Germinal center (tissue), 1 donor: ENCODE data around the gene XPNPEP2.

Experiments used
- DNase-seq: peaks from one replicate; pipeline ENCODE4 v3.0.0; 2012; ENCODE audit warnings: mixed read lengths, low spot score

Gene XPNPEP2

GRCh38 chrX:129800186-129800585 is 61.4 kb downstream of the XPNPEP2 start:
- DNase-seq: no peak

- DNase-seq: no peak
Observed at GRCh38 chrX:129802863-129803262, 64.1 kb downstream of the XPNPEP2 start.

GRCh38 chrX:129804806-129805205 is 66.0 kb downstream of the XPNPEP2 start:
- no peak for DNase-seq

- DNase-seq: no peak
Observed at GRCh38 chrX:129808158-129808828, 69.5 kb downstream of the XPNPEP2 start.

GRCh38 chrX:129808829-129809796 is 70.3 kb downstream of the XPNPEP2 start:
- no peak for DNase-seq

- DNase-seq: no peak
Observed at GRCh38 chrX:129813662-129814368, 75.0 kb downstream of the XPNPEP2 start.

GRCh38 chrX:129818123-129818522 is 79.3 kb downstream of the XPNPEP2 start:
- DNase-seq: no peak
